Common myeloid progenitor, CD34-positive (primary cell): Measurements from ENCODE around the gene LAMTOR2.
A peak's percentile ranks its signal among the peaks of the same experiment; 100 is the strongest.

Experiments
- CTCF ChIA-PET: fragments of 350-600 bp; sonication (Branson Sonifier 250); formaldehyde crosslinking; loops from one replicate; lab custom pipeline; 2021; ENCODE audit warnings: antibody characterized with exemption; lab: Charles Lee
- POLR2A ChIA-PET: fragments of 350-600 bp; sonication (Branson Sonifier 250); formaldehyde crosslinking; loops from one replicate; lab custom pipeline; 2021; ENCODE audit warnings: antibody characterized with exemption; lab: Charles Lee
- DNase-seq, 3 donors: peaks; one replicate each; pipeline versions ENCODE4 v3.0.0 to v3.0.0-alpha.2; 2013
- H3K27ac ChIP-seq, 2 experiments: 1 replicate in 1 of 2; 2 replicates in 1 of 2; pipeline ENCODE4 v1.7.0; 2013; ENCODE audit warnings: inconsistent platforms in 2 of 2, low read length in 2 of 2, mild to moderate bottlenecking in 2 of 2, low read depth in 1 of 2, moderate library complexity in 1 of 2; ENCODE audit not compliant: severe bottlenecking in 2 of 2, insufficient read depth in 1 of 2, poor library complexity in 1 of 2
- H3K27me3 ChIP-seq, 5 experiments: replicated peaks in 2 of 5; 1 replicate in 3 of 5; 2 replicates in 2 of 5; pipeline versions ENCODE4 v1.6.1 to v1.7.0; 2013; ENCODE audit warnings: low read length in 4 of 5, mild to moderate bottlenecking in 2 of 5, moderate library complexity in 2 of 5, inconsistent platforms in 1 of 5; ENCODE audit not compliant: insufficient read depth in 5 of 5, control insufficient read depth in 4 of 5
- H3K36me3 ChIP-seq, 4 experiments: 1 replicate in 2 of 4; 2 replicates in 2 of 4; pipeline versions ENCODE4 v1.6.1 to v1.7.0; 2013; ENCODE audit warnings: low read length in 3 of 4, control low read depth in 1 of 4, mild to moderate bottlenecking in 1 of 4; ENCODE audit not compliant: control insufficient read depth in 4 of 4, insufficient read depth in 4 of 4
- H3K4me1 ChIP-seq, 4 experiments: 1 replicate in 3 of 4; 2 replicates in 1 of 4; pipeline versions ENCODE4 v1.6.1 to v1.7.1; 2013; ENCODE audit warnings: low read length in 3 of 4, mild to moderate bottlenecking in 3 of 4, control low read depth in 1 of 4, inconsistent platforms in 1 of 4, moderate library complexity in 1 of 4; ENCODE audit not compliant: control insufficient read depth in 4 of 4, insufficient read depth in 4 of 4; ENCODE audit errors: control extremely low read depth in 1 of 4
- H3K4me3 ChIP-seq, 7 experiments: 1 replicate in 4 of 7; 2 replicates in 3 of 7; pipeline versions ENCODE4 v1.5.1 to v1.7.0; 2013; ENCODE audit warnings: mild to moderate bottlenecking in 7 of 7, low read length in 6 of 7, moderate library complexity in 6 of 7, inconsistent platforms in 2 of 7, low read depth in 2 of 7, control low read depth in 1 of 7; ENCODE audit not compliant: insufficient read depth in 4 of 7, control insufficient read depth in 1 of 7; ENCODE audit errors: extremely low read depth in 1 of 7
- H3K9me3 ChIP-seq, 5 experiments: 1 replicate in 4 of 5; 2 replicates in 1 of 5; pipeline versions ENCODE4 v1.6.1 to v1.7.1; 2013; ENCODE audit warnings: low read length in 4 of 5, mild to moderate bottlenecking in 2 of 5, inconsistent platforms in 1 of 5, low read depth in 1 of 5, moderate library complexity in 1 of 5; ENCODE audit not compliant: control insufficient read depth in 4 of 5, insufficient read depth in 2 of 5; ENCODE audit errors: control extremely low read depth in 1 of 5
- WGBS: methylation state at CpG from one replicate; pipeline ENCODE4 v1.1.5; 2013; ENCODE audit not compliant: insufficient coverage; 5-methylcytosine and 5-hydroxymethylcytosine counted together

Gene LAMTOR2

GRCh38 chr1:156019946-156020292 is 34.7 kb upstream of the LAMTOR2 start:
- Histone ChIP-seq H3K27ac (peak overlapping the region in 1 of 2 experiments; percentile 73), H3K9me3 (no peaks in the 10 kb centered on the region), H3K4me3 (peak overlapping the region; percentile 81 to 94 (median 89)), H3K27me3 (no peaks in the 10 kb centered on the region), H3K36me3 (peaks cover 8 to 22% (median 16%) of the 10 kb centered on the region in 4 experiments), H3K4me1 (peaks cover 4 to 14% (median 11%) of the 10 kb centered on the region in 4 experiments)
- POLR2A ChIA-PET, result no interaction called here
- WGBS, result 83% methylated on average over 6 of the region's 8 CpGs
- CTCF ChIA-PET, result interaction anchor here (0.7 to 1.4 kb wide), 2 partner anchors 47 to 110 kb away, joined by 3 to 4 read pairs; no protein-coding TSS in a partner anchor
- DNase-seq, result no peak

GRCh38 chr1:156020293-156021092 is 34.1 kb upstream of the LAMTOR2 start, which contains the start of gene SSR2:
Gene SSR2, minus strand, starts transcription at chr1:156020951. Its CDS starts 784 bp downstream, at chr1:156020167.
- ChIA-PET CTCF (interaction anchor here (0.7 to 1.7 kb wide), 4 partner anchors 12 to 110 kb away, joined by 3 to 6 read pairs (median 4); no protein-coding TSS in a partner anchor), POLR2A (no interaction called here)
- DNase-seq, result peak; percentile 73 to 87 (median 86)
- Histone ChIP-seq H3K27ac (peak within 1 kb of the TSS; percentile 50 to 73), H3K36me3 (peaks cover 7 to 19% (median 15%) of the 10 kb centered on the region in 4 experiments), H3K4me3 (peak within 1 kb of the TSS; percentile 81 to 94 (median 89)), H3K4me1 (peaks cover 4 to 14% (median 11%) of the 10 kb centered on the region in 4 experiments), H3K27me3 (peaks cover 0 to 2% (median 0%) of the 10 kb centered on the region in 5 experiments), H3K9me3 (no peaks in the 10 kb centered on the region)
- WGBS, result 0% methylated on average over 24 of the region's 45 CpGs

GRCh38 chr1:156021093-156021428 is 33.5 kb upstream of the LAMTOR2 start:
- ChIA-PET CTCF (interaction anchor here (0.6 to 1.7 kb wide), 4 partner anchors 11 to 45 kb away, joined by 3 to 6 read pairs (median 4); no protein-coding TSS in a partner anchor), POLR2A (interaction anchor here (0.6 kb wide), 1 partner anchor 302 kb away, joined by 3 read pairs; no protein-coding TSS in a partner anchor)
- Histone ChIP-seq H3K4me3 (peak overlapping the region; percentile 81 to 94 (median 89)), H3K4me1 (peaks cover 4 to 14% (median 12%) of the 10 kb centered on the region in 4 experiments), H3K36me3 (peaks cover 7 to 19% (median 14%) of the 10 kb centered on the region in 4 experiments), H3K27ac (peak overlapping the region in 1 of 2 experiments; percentile 73), H3K9me3 (no peaks in the 10 kb centered on the region), H3K27me3 (peaks cover 0 to 2% (median 0%) of the 10 kb centered on the region in 5 experiments)
- 7% methylated on average over 3 of the region's 4 CpGs for WGBS
- no peak for DNase-seq

GRCh38 chr1:156021954-156022353 is 32.6 kb upstream of the LAMTOR2 start:
- Histone ChIP-seq H3K4me3 (no peak overlapping the region), H3K9me3 (no peaks in the 10 kb centered on the region), H3K27me3 (peaks cover 0 to 2% (median 0%) of the 10 kb centered on the region in 5 experiments), H3K36me3 (peaks cover 3 to 12% (median 9%) of the 10 kb centered on the region in 4 experiments), H3K4me1 (peaks cover 4 to 15% (median 12%) of the 10 kb centered on the region in 4 experiments), H3K27ac (no peak overlapping the region)
- CTCF ChIA-PET, result interaction anchor here (0.6 to 1.7 kb wide), 3 partner anchors 10 to 28 kb away, joined by 3 to 6 read pairs (median 3); no protein-coding TSS in a partner anchor
- POLR2A ChIA-PET, result no interaction called here
- WGBS, result 70% methylated on average over 1 of the region's 2 CpGs
- DNase-seq, result no peak

- peaks cover 4 to 12% (median 9%) of the 10 kb centered on the region in 4 experiments for H3K4me1 ChIP-seq
- ChIA-PET CTCF (interaction anchor here (0.8 to 2.4 kb wide), 10 partner anchors 8 to 82 kb away, joined by 3 to 18 read pairs (median 4); partner anchors contain the start of genes LAMTOR2 and RAB25), POLR2A (no interaction called here)
- no peaks in the 10 kb centered on the region for H3K9me3 ChIP-seq
- 93% methylated on average over 4 of the region's 5 CpGs for WGBS
- no peak overlapping the region for H3K4me3 ChIP-seq
- H3K27me3 ChIP-seq, result peaks cover 0 to 2% (median 0%) of the 10 kb centered on the region in 5 experiments
- no peak overlapping the region for H3K27ac ChIP-seq
- DNase-seq, result no peak
- H3K36me3 ChIP-seq, result no peaks in the 10 kb centered on the region
Measured at GRCh38 chr1:156024801-156025200, 29.8 kb upstream of the LAMTOR2 start.

GRCh38 chr1:156025876-156026275 is 28.7 kb upstream of the LAMTOR2 start:
- CTCF ChIA-PET, result interaction anchor here (0.7 to 2.4 kb wide), 19 partner anchors 9 to 92 kb away, joined by 3 to 18 read pairs (median 4); partner anchors contain the start of genes KHDC4 and RAB25

More at GRCh38 chr1:156025876-156026275, 28.7 kb upstream of the LAMTOR2 start:
- WGBS, result 22% methylated on average over 9 of the region's 9 CpGs
- H3K4me3 ChIP-seq, result no peak overlapping the region
- H3K36me3 ChIP-seq, result no peaks in the 10 kb centered on the region
- peaks cover 2 to 6% (median 4%) of the 10 kb centered on the region in 4 experiments for H3K4me1 ChIP-seq
- peaks cover 0 to 2% (median 0%) of the 10 kb centered on the region in 5 experiments for H3K27me3 ChIP-seq
- POLR2A ChIA-PET, result no interaction called here
- H3K9me3 ChIP-seq, result no peaks in the 10 kb centered on the region
- DNase-seq, result peak; percentile 62 to 84 (median 82)
- no peak overlapping the region for H3K27ac ChIP-seq
